T-helper 1 cell treated with Interleukin-12 subunit alpha and Interleukin-12 subunit beta and Interleukin-4 antibody, amounts not matched to agents 30 μg/mL and 1 μg/mL, for 36 hours (primary cell): Measurements from ENCODE around the gene GRIK4.

Experiments
- H3K27ac Mint-ChIP-seq: one replicate; pipeline ENCODE4 v1.8.0; 2021; ENCODE audit warnings: mild to moderate bottlenecking, mixed read lengths
- H3K27me3 Mint-ChIP-seq: one replicate; pipeline ENCODE4 v1.8.0; 2021; ENCODE audit warnings: low read depth, mixed read lengths
- H3K36me3 Mint-ChIP-seq: one replicate; pipeline ENCODE4 v1.8.0; 2021; ENCODE audit warnings: low read depth, mixed read lengths
- H3K4me1 Mint-ChIP-seq: one replicate; pipeline ENCODE4 v1.8.0; 2021; ENCODE audit warnings: low read depth, mixed read lengths
- H3K4me3 Mint-ChIP-seq: one replicate; pipeline ENCODE4 v1.8.0; 2021; ENCODE audit warnings: mild to moderate bottlenecking, moderate library complexity, mixed read lengths
- H3K9me3 Mint-ChIP-seq: one replicate; pipeline ENCODE4 v1.8.0; 2021; ENCODE audit warnings: mixed read lengths

Gene GRIK4

DNA sequence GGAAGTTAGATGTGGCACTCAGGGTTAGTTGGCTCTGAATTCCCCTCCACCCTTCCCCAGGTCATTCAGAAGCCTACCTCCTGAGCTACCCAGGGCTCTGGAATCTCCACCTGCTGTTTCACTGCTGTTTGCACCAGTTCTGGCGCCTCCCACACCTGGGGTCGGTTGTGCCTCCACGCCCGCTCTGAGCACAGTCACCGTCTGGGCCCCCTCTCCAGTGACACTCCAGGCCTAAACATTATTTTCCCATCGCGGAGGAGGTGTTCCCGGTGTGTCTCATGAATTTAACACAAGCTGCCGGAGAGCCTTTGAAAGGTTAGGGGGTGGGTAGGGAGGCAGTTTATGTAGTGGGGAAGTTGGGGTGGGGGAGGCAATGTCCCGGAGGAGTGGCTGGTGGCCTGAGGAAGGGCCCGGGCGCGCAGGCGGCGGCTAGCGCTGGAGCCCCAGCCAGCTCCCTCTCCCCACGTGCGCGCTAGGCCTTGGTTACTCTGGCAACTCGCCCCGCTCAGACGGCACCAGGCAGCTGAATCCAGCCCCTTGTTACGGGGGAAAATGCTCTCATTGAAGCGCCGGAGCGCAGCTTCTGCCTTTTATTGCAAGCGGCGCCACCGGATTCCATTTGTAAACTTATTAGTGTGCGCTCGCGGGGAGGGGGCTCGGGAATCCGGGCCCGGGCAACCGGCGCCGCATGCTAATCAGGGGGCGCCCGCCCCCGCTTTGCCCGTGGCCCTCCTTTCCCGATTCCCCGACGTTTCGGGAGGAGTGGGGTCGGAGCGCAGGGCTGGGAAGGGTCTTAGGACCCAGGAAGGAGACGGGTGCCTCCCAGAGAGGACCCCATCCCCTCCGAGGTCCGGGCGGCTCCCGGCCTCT is 52.4 kb downstream of the GRIK4 start:
- no peaks in the 10 kb centered on the region for H3K9me3 Mint-ChIP-seq
- H3K36me3 Mint-ChIP-seq: no peaks in the 10 kb centered on the region
- H3K27ac Mint-ChIP-seq: no peak overlapping the region
- no peak overlapping the region for H3K4me3 Mint-ChIP-seq
- H3K4me1 Mint-ChIP-seq: no peaks in the 10 kb centered on the region
- peaks cover 46% of the 10 kb centered on the region for H3K27me3 Mint-ChIP-seq

DNA sequence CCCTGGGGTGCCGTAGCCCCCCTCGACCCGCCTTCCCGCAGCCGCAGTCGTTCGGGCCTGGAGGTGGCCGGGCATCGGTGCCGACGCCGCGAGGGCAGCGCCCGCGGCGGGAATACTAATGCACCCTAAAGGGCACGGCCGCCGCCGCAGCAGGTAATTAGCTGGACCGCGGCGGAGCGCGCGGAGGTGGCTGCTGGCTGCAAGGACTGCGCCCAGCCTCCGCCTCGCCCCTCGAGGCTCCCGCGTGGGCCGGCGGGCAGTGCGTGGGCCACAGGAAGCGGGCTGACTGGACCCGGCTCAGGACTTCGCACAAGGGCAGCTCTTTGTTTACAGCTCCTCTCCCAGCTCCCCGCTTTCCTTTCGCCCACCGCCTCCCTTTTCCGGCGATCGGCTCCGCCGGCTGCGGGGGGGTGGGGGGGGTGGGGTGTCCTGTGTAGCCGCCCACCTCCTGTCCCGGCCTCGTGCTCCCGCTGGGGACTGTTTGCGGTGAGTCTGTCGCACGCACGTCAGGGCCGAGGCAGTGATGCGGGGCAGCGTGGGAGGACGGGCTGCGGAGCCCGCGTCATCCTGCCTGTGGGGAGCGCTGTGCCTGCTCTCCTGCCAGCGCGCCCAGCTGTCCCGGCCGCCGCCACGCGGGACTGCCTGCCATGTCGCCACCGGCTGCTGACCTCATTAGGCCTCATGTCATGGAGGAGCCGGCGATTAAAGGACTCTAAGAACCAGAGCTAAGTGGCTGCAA is 53.2 kb downstream of the GRIK4 start:
- Mint-ChIP-seq H3K9me3 (no peaks in the 10 kb centered on the region), H3K4me1 (no peaks in the 10 kb centered on the region), H3K27ac (no peak overlapping the region), H3K4me3 (no peak overlapping the region), H3K36me3 (no peaks in the 10 kb centered on the region), H3K27me3 (peaks cover 50% of the 10 kb centered on the region)

- Mint-ChIP-seq H3K27me3 (peaks cover 43% of the 10 kb centered on the region), H3K27ac (no peak overlapping the region), H3K4me3 (no peak overlapping the region)
Measured at GRCh38 chr11:120565466-120566155, 54.1 kb downstream of the GRIK4 start.

DNA sequence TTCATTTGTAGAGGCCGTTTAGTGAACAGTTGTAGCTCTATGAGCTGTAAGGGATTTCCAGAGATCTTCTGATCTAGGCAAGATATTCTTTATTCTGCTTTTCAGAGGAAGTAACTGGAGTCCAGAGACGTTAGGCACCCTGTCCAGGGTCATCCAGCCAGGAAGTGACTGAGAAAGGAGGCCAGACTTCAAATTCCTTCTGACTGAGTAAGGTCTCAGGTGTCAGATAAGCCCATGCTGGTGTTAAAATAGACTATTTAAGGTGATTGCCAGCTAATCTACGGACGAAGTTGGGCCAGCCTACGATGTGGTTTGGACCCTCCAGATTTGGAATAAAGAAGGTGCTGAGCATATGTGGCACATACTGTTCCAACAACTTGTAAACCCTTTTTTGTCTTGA is 54.6 kb downstream of the GRIK4 start:
- Mint-ChIP-seq H3K27ac (no peak overlapping the region), H3K9me3 (no peaks in the 10 kb centered on the region), H3K36me3 (no peaks in the 10 kb centered on the region), H3K27me3 (peaks cover 40% of the 10 kb centered on the region), H3K4me1 (no peaks in the 10 kb centered on the region), H3K4me3 (no peak overlapping the region)

More at GRCh38 chr11:120565466-120566155, 54.1 kb downstream of the GRIK4 start:
- Mint-ChIP-seq H3K36me3 (no peaks in the 10 kb centered on the region), H3K4me1 (no peaks in the 10 kb centered on the region), H3K9me3 (no peaks in the 10 kb centered on the region)

GRCh38 chr11:120568572-120569307 is 57.2 kb downstream of the GRIK4 start:
- H3K36me3 Mint-ChIP-seq: no peaks in the 10 kb centered on the region
- H3K4me1 Mint-ChIP-seq: no peaks in the 10 kb centered on the region
- no peak overlapping the region for H3K27ac Mint-ChIP-seq
- H3K4me3 Mint-ChIP-seq: no peak overlapping the region
- H3K9me3 Mint-ChIP-seq: no peaks in the 10 kb centered on the region
- peaks cover 21% of the 10 kb centered on the region for H3K27me3 Mint-ChIP-seq

DNA sequence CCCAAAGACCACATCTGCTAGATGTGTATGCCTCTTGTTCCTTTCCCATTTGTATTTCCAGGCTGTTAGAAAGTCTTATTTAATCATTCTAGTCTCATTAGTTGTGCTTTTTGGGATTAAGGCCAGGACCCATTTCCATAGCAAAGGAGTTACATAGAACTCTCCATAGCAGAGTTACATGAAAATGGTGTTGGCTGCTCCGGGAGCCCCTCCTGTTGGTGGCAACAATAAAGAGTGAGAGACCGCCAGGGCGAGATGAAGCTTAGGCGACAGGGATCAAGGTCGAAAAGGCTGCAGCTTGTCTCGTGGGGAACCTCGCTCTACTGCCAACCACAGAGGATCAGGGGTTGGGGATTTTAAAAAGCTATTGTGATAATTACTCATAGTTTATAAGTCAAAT is 58.3 kb downstream of the GRIK4 start:
- Mint-ChIP-seq H3K27me3 (peaks cover 19% of the 10 kb centered on the region), H3K4me3 (no peak overlapping the region)

DNA sequence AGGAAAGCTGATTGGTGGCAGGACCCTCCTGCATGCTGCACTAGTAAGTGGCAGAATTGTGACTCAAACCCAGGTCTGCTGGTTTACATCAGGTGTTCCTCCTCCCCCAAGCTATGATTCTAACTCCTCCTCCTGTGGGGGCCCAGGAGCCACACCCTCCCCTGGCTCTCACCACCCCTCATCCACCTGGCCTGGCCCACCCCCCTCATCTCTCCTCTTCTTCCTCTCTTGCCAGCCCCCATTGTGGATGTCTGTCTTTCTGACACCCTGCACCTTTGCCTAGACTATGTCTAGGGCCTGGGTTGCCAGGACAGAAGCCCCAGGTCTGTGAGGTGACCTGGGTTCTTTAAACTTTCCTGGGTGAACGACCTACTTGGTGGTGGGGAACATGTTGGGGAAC is 59.9 kb downstream of the GRIK4 start:
- Mint-ChIP-seq H3K9me3 (no peaks in the 10 kb centered on the region), H3K4me3 (no peak overlapping the region), H3K27me3 (peaks cover 4% of the 10 kb centered on the region), H3K27ac (no peak overlapping the region), H3K4me1 (no peaks in the 10 kb centered on the region), H3K36me3 (no peaks in the 10 kb centered on the region)

More for the DNA sequence above, 58.3 kb downstream of the GRIK4 start:
- Mint-ChIP-seq H3K9me3 (no peaks in the 10 kb centered on the region), H3K36me3 (no peaks in the 10 kb centered on the region), H3K4me1 (no peaks in the 10 kb centered on the region), H3K27ac (no peak overlapping the region)

DNA sequence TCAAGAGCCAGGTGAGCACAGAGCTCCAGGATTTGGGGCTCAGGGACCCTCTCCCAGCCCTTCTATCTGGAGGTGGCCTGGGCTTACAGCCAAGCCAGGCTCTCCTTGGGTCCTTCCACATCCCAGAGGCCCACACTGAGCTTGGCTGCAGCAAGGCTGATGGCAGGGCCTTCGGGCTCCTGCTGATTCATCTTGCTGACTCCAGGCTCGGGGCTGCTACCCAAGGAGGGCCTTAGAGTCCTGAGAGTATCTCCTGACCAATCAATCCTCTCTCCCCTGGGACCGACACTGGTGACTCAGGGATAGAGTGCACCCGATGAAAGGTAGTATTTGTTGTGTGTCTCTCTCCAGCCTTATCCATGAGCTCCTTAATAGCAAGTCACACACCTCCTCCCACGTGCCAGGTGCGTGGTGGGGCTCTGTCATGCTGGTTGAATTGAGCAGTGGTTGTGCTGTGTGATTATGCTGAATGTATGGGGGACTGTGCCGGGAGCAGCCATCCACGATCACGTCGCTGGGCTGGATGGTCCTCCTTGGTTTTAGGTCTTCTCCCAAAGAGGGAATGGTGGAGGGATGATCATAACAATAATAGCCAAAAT is 62.3 kb downstream of the GRIK4 start:
- Mint-ChIP-seq H3K27me3 (peaks cover 9% of the 10 kb centered on the region), H3K27ac (no peak overlapping the region), H3K4me1 (peaks cover 3% of the 10 kb centered on the region), H3K9me3 (no peaks in the 10 kb centered on the region), H3K4me3 (no peak overlapping the region), H3K36me3 (no peaks in the 10 kb centered on the region)

DNA sequence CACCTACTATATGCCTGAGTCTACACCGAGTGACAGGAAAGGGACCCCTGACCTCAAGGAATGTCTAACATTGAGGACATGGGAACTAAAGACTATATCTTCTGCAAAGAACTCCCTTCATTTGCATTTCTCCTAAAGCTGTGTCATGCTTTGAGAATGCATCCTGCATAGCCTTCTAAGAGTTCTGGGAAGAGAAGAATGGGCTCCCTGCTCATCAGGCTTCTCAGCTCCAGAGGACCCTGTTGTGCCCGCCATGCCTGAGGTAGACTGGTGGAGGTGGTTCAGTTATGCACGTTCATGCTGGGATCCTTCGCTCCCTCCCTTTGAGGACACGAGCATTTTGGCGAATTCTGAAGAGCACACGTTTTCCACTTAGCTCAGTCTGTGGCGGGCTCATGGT is 63.3 kb downstream of the GRIK4 start:
- Mint-ChIP-seq H3K27me3 (peaks cover 5% of the 10 kb centered on the region), H3K9me3 (no peaks in the 10 kb centered on the region), H3K36me3 (no peaks in the 10 kb centered on the region), H3K27ac (no peak overlapping the region), H3K4me3 (no peak overlapping the region), H3K4me1 (peaks cover 3% of the 10 kb centered on the region)

- Mint-ChIP-seq H3K36me3 (no peaks in the 10 kb centered on the region), H3K4me3 (no peak overlapping the region), H3K27ac (no peak overlapping the region), H3K4me1 (peaks cover 3% of the 10 kb centered on the region), H3K27me3 (peaks cover 5% of the 10 kb centered on the region), H3K9me3 (no peaks in the 10 kb centered on the region)
Measured at GRCh38 chr11:120575461-120575860, 63.9 kb downstream of the GRIK4 start.

- Mint-ChIP-seq H3K9me3 (no peaks in the 10 kb centered on the region), H3K27ac (no peak overlapping the region), H3K36me3 (no peaks in the 10 kb centered on the region), H3K4me3 (no peak overlapping the region), H3K4me1 (peaks cover 3% of the 10 kb centered on the region), H3K27me3 (peaks cover 8% of the 10 kb centered on the region)
Measured at GRCh38 chr11:120576606-120577005, 65.1 kb downstream of the GRIK4 start.

- Mint-ChIP-seq H3K4me1 (peaks cover 3% of the 10 kb centered on the region), H3K36me3 (no peaks in the 10 kb centered on the region), H3K4me3 (no peak overlapping the region), H3K27ac (no peak overlapping the region), H3K27me3 (peaks cover 8% of the 10 kb centered on the region), H3K9me3 (no peaks in the 10 kb centered on the region)
Measured at GRCh38 chr11:120577041-120577440, 65.5 kb downstream of the GRIK4 start.

DNA sequence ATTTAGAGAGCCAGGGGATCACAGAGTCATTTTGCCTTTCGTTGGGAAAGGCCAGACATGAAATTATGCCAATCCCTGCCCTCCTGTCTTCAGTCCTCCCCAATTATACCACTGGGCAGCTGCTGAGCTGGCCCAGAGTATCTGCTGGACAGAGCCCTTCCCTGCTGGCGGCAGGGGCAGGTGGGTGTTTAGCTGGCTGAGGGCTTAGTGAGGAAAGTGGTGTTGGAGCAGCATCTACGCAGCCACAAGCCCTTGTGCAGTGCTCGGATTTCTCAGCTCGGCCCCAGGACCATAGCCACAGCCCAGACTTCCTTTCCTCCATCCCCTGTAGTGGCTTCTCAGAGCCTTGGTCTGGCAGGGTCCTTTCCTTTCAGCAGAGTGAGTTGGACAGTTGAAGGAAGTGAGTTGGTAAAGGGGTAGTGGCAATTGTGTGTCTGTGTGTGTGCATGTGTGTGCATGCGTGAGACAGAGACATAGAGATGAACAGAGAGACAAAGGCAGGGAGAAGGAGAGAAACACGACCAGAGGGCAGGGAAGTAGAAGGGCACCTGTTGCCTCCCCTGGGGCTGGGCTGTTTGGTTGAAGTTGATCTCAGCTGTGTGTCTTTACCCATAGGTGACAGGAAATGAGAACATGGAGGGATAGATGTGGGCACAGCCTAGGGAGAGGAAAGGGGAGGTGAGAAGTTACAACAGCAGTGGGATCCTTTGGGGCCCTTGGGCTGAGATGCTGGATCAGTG is 66.2 kb downstream of the GRIK4 start:
- Mint-ChIP-seq H3K4me3 (no peak overlapping the region), H3K36me3 (no peaks in the 10 kb centered on the region), H3K4me1 (peaks cover 3% of the 10 kb centered on the region), H3K27ac (peak overlapping the region; percentile 0), H3K27me3 (peaks cover 8% of the 10 kb centered on the region), H3K9me3 (no peaks in the 10 kb centered on the region)
